IPS-18a (cell line): ENCODE data around the gene STIP1.

Experiments
- H3K27ac ChIP-seq: one replicate; pipeline ENCODE4 v1.5.1; 2013; ENCODE audit warnings: low read length
- H3K27me3 ChIP-seq: one replicate; pipeline ENCODE4 v1.6.1; 2013; ENCODE audit warnings: mild to moderate bottlenecking, low read length; ENCODE audit not compliant: control insufficient read depth, insufficient read depth
- H3K36me3 ChIP-seq: one replicate; pipeline ENCODE4 v1.6.1; 2013; ENCODE audit warnings: low read depth, low read length; ENCODE audit not compliant: control insufficient read depth
- H3K4me1 ChIP-seq: one replicate; pipeline ENCODE4 v1.6.1; 2013; ENCODE audit warnings: low read depth, low read length; ENCODE audit not compliant: control insufficient read depth
- H3K4me3 ChIP-seq: one replicate; pipeline ENCODE4 v1.5.1; 2013; ENCODE audit warnings: low read length
- H3K9ac ChIP-seq: one replicate; pipeline ENCODE4 v1.6.1; 2013; ENCODE audit warnings: mild to moderate bottlenecking, low read length, moderate library complexity
- H3K9me3 ChIP-seq: one replicate; pipeline ENCODE4 v1.6.1; 2013; ENCODE audit warnings: low read depth, low read length; ENCODE audit not compliant: control insufficient read depth

Gene STIP1

DNA sequence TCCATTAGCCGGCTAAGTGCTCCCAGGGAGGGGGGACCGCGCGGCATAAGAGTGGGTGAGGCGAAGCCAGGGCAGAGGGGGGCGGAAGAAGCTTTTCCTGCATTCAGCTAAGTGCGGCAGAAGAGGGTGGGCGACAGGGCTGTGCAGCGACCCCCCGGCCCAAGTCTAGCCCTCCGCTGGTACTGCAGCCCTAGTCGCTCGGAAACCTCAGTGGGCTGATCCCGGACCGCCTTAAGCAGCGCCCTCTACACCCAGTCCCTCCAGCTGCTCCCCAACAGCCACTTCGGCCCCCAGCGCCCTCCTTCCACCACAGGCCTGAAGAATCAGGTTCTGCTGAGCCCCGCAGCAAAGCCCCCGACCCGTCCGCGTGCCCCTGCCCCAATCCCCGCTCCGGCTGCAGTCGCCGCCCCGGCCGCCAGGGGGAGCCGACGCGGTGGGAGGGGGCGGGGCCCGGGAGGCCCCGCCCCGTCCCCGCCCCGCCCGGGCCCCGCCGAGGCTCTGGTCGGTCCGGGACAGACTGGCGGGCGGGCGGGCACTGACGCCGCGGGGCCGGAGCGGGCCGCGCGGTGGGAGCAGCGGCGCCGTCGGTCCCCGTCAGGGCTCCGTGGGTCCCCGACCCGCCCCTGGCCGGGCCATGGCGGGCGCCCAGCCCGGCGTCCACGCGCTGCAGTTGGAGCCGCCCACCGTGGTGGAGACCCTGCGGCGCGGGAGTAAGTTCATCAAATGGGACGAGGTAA lies 65.2 kb downstream of the STIP1 start, which contains the start of gene PLCB3:
TSS of gene PLCB3 (plus strand) at position 515 of the 737 bp plus-strand sequence. CDS start at position 635, 120 bp downstream.
- Histone ChIP-seq H3K9me3 (no peaks in the 10 kb centered on the region), H3K27ac (peak within 1 kb of the TSS; percentile 16), H3K9ac (peak within 1 kb of the TSS; percentile 68), H3K36me3 (peaks cover 17% of the 10 kb centered on the region), H3K27me3 (no peaks in the 10 kb centered on the region), H3K4me1 (peaks cover 36% of the 10 kb centered on the region), H3K4me3 (peak within 1 kb of the TSS; percentile 94)

GRCh38 chr11:64251753-64252002 lies 65.7 kb downstream of the STIP1 start:
- no peak overlapping the region for H3K27ac ChIP-seq
- H3K36me3 ChIP-seq: peaks cover 22% of the 10 kb centered on the region
- H3K9ac ChIP-seq: peak overlapping the region; percentile 68
- peaks cover 36% of the 10 kb centered on the region for H3K4me1 ChIP-seq
- H3K9me3 ChIP-seq: no peaks in the 10 kb centered on the region
- no peaks in the 10 kb centered on the region for H3K27me3 ChIP-seq
- peak overlapping the region; percentile 82 for H3K4me3 ChIP-seq

DNA sequence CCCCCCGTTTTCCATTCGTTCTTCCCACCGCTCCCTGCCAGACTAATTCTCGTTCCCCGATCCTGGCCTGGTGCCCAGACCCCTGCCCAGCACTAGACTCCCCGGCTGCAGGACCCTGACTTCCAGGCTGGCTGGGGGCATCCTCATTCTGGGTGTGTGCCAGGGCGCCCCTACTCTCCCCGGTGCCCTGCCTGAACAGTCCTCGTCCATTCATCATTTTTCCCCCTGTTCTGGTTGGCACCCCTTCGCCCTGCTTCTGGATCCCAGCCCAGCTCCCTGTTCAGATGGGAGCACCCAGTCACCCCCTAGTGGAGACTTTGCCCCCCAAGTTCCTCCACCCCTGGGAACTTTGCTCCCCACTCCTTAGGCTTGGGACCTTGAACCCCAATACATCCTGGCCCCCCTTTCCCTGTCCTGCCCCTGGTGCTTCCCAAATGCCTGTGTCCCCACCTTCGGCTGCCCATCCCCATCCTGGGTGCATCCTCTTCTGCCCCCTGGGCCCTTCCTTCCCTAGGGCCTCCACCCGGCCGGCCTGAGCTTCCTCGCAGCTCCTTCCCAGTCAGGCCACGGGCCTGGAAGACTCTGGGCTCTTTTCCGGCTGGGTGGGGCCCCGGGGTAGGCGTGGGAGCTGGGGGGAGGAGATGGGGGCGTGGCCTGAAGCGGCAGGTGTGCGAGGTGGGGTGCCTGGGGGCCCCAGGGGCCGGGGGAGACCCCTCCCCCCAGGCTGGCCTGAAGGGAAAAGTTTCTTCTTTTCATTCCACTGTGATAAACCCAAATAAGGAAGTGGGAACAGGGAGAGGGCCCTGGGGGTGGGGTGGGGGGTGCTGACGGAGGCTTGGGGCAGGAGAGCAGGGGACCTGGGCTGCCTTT lies 66.3 kb downstream of the STIP1 start:
- Histone ChIP-seq H3K9ac (peak overlapping the region; percentile 68), H3K4me3 (peak overlapping the region; percentile 82), H3K27me3 (no peaks in the 10 kb centered on the region), H3K4me1 (peaks cover 36% of the 10 kb centered on the region), H3K9me3 (no peaks in the 10 kb centered on the region), H3K27ac (no peak overlapping the region), H3K36me3 (peaks cover 22% of the 10 kb centered on the region)

DNA sequence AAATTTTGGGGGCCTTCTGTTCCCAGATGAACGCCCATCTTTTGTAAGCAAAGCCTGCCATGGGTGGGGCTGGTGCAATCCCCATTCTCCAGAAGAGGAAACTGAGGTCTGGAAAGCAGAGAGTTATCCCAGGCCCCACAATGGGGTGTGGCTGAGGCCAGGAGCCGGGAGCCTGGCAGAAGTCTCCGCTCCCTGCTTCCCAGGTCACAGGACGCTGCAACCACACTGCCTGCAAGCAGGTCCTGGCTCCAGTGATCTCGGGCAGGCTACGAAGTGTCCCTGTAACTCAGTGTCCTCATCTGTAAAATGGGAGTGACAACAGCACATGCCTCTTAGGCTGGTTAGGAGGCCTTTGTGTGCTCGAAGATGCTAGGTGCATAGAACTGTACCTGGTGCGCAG lies 67.1 kb downstream of the STIP1 start:
- no peaks in the 10 kb centered on the region for H3K27me3 ChIP-seq
- no peak overlapping the region for H3K27ac ChIP-seq
- peaks cover 25% of the 10 kb centered on the region for H3K36me3 ChIP-seq
- peak overlapping the region; percentile 68 for H3K9ac ChIP-seq
- no peaks in the 10 kb centered on the region for H3K9me3 ChIP-seq
- H3K4me3 ChIP-seq: peak overlapping the region; percentile 82
- peaks cover 30% of the 10 kb centered on the region for H3K4me1 ChIP-seq

DNA sequence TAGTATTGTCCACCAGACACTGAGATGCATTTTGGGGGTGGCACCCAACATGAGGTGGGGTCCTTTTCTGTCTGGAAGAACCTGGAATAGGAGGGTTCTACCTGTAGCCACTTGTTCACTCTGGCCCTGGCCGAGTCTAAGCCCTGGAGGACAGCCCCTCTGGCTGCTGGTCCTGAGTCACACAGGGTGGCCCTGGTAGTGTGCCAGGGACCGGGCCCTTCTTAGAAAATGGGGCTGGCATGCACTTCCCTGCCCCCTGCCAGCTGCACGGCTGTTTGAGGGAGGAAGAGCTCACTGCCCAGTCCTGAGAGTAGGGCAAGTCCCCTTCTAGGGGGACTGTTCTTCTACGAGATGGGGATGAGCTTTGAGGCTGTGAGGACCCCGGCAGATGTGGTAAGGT lies 67.5 kb downstream of the STIP1 start:
- H3K4me3 ChIP-seq: no peak overlapping the region
- H3K27ac ChIP-seq: no peak overlapping the region
- H3K9ac ChIP-seq: no peak overlapping the region
- H3K27me3 ChIP-seq: no peaks in the 10 kb centered on the region
- no peaks in the 10 kb centered on the region for H3K9me3 ChIP-seq
- peaks cover 28% of the 10 kb centered on the region for H3K36me3 ChIP-seq
- peaks cover 26% of the 10 kb centered on the region for H3K4me1 ChIP-seq
